OCI-LY3 (cell line): ENCODE measurements around the gene F12.
"Not testable (repeated sequence)": the region's sequence is repeated elsewhere in the genome, so short reads cannot be mapped to it uniquely, and the experiment has no call there.

ENCODE experiments used
- H2AFZ ChIP-seq: fragments of 200-600, 300-600 bp; shearing (Covaris generic); 2 replicates; pipeline ENCODE4 v1.6.0; 2014; ENCODE audit warnings: antibody characterized with exemption, low read depth, low read length
- H3K27ac ChIP-seq: fragments of 200-600, 300-600 bp; sonication (generic); 2 replicates; pipeline ENCODE4 v1.5.1; 2014; ENCODE audit warnings: mild to moderate bottlenecking, low read length, moderate library complexity, mixed read lengths
- H3K27me3 ChIP-seq: fragments of 200-600, 300-600 bp; sonication (generic); 2 replicates; pipeline ENCODE4 v1.6.1; 2014; ENCODE audit warnings: low read depth, low read length, mixed read lengths
- H3K36me3 ChIP-seq: fragments of 200-600, 300-600 bp; sonication (generic); replicated peaks from 2 replicates; pipeline ENCODE3; 2014; ENCODE audit warnings: low read depth, low read length, mixed read lengths
- H3K4me1 ChIP-seq: fragments of 300-600, 200-600 bp; sonication (generic); 2 replicates; pipeline ENCODE4 v1.6.1; 2014; ENCODE audit warnings: low read length, mixed read lengths
- H3K4me2 ChIP-seq: fragments of 200-600, 300-600 bp; sonication (generic); 2 replicates; pipeline ENCODE4 v1.6.1; 2014; ENCODE audit warnings: low read length, mixed read lengths
- H3K4me3 ChIP-seq: fragments of 300-600, 200-600 bp; sonication (generic); 2 replicates; pipeline ENCODE4 v1.5.1; 2014; ENCODE audit warnings: antibody characterized with exemption, mild to moderate bottlenecking, low read length, moderate library complexity
- H3K79me2 ChIP-seq: fragments of 300-600, 200-600 bp; shearing (Covaris generic); 2 replicates; pipeline ENCODE4 v1.6.1; 2014; ENCODE audit warnings: mild to moderate bottlenecking, low read length, mixed read lengths
- H3K9ac ChIP-seq: fragments of 300-600, 200-600 bp; shearing (Covaris generic); 2 replicates; pipeline ENCODE4 v1.6.0; 2014; ENCODE audit warnings: mild to moderate bottlenecking, low read length, moderate library complexity
- H3K9me3 ChIP-seq: fragments of 200-600, 300-600 bp; shearing (Covaris generic); 2 replicates; pipeline ENCODE4 v1.6.1; 2014; ENCODE audit warnings: low read length, mixed read lengths; ENCODE audit not compliant: insufficient read depth
- H4K20me1 ChIP-seq: fragments of 200-600, 300-600 bp; sonication (generic); 2 replicates; pipeline ENCODE4 v1.6.1; 2016; ENCODE audit warnings: low read length, mixed read lengths; ENCODE audit not compliant: insufficient read depth
- EZH2phosphoT487 ChIP-seq: fragments of 200-600 bp; shearing (Covaris generic); IDR thresholded peaks from 2 replicates; pipeline ENCODE4 v1.6.1; 2018; ENCODE audit warnings: antibody characterized with exemption, mixed run types, low read depth
- TF ChIP-seq, protein P1 (sequence below): fragments of 200-600, 300-600 bp; sonication (generic); IDR thresholded peaks from 2 replicates; pipeline ENCODE4 v1.5.1; 2014; ENCODE audit warnings: antibody characterized with exemption, low read length, low read depth

Gene F12

GRCh38 chr5:177425801-177426565 lies 16.6 kb upstream of the F12 start:
- Histone ChIP-seq H3K79me2 (peaks cover 40% of the 10 kb centered on the region), H3K4me3 (peak overlapping the region; percentile 84), H3K27ac (peak overlapping the region; percentile 60), H3K27me3 (no peaks in the 10 kb centered on the region), H3K4me1 (peaks cover 44% of the 10 kb centered on the region), H3K4me2 (peak overlapping the region; percentile 99), H3K36me3 (peaks cover 5% of the 10 kb centered on the region), H3K9ac (peak overlapping the region; percentile 81), H4K20me1 (peaks cover 21% of the 10 kb centered on the region), H2AFZ (peak overlapping the region; percentile 71), H3K9me3 (no peaks in the 10 kb centered on the region)
- no peak for TF ChIP-seq EZH2phosphoT487
- TF ChIP-seq, protein P1, sequence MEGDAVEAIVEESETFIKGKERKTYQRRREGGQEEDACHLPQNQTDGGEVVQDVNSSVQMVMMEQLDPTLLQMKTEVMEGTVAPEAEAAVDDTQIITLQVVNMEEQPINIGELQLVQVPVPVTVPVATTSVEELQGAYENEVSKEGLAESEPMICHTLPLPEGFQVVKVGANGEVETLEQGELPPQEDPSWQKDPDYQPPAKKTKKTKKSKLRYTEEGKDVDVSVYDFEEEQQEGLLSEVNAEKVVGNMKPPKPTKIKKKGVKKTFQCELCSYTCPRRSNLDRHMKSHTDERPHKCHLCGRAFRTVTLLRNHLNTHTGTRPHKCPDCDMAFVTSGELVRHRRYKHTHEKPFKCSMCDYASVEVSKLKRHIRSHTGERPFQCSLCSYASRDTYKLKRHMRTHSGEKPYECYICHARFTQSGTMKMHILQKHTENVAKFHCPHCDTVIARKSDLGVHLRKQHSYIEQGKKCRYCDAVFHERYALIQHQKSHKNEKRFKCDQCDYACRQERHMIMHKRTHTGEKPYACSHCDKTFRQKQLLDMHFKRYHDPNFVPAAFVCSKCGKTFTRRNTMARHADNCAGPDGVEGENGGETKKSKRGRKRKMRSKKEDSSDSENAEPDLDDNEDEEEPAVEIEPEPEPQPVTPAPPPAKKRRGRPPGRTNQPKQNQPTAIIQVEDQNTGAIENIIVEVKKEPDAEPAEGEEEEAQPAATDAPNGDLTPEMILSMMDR = no peak

DNA sequence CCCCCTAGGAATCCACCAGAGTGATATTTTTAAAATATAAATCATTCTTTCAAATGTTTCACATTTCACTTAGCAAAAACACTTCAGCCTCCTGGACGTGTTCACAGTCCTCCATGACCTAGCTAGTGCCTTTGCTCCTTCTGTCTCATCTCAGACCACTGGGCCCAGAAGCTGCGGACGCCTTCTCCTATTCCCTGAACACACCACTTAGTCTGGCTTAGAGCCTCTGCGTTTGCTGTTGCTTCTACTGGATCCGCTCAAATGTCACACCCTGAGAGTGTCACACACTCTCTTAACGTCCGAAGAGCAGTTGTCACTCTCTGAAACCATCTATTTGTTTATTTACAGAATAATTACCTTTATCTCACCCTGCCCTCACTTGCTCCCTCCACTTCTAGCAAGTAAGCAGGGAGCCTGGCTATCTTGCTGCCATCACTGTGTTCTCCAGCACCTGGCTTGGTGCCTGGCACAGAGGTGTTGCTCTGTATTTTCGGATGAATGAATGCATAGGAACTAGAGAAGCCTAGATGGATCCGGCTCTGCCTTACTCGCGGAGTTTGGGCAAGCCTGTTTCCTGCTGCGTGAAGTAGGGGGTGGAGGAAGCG lies 15.9 kb upstream of the F12 start:
- Histone ChIP-seq H4K20me1 (peaks cover 21% of the 10 kb centered on the region), H3K9ac (peak overlapping the region; percentile 81), H3K4me2 (peak overlapping the region; percentile 99), H3K79me2 (peaks cover 38% of the 10 kb centered on the region), H3K4me1 (peaks cover 37% of the 10 kb centered on the region), H3K36me3 (peaks cover 3% of the 10 kb centered on the region), H2AFZ (peak overlapping the region; percentile 71), H3K9me3 (no peaks in the 10 kb centered on the region), H3K27ac (peak overlapping the region; percentile 60), H3K27me3 (no peaks in the 10 kb centered on the region), H3K4me3 (peak overlapping the region; percentile 84)
- TF ChIP-seq, protein P1 = no peak
- TF ChIP-seq EZH2phosphoT487 = no peak

GRCh38 chr5:177423671-177424070 lies 14.3 kb upstream of the F12 start:
- Histone ChIP-seq H3K4me3 (no peak overlapping the region), H3K27ac (no peak overlapping the region), H2AFZ (no peak overlapping the region), H3K9ac (no peak overlapping the region), H3K4me2 (no peak overlapping the region), H3K27me3 (no peaks in the 10 kb centered on the region), H3K9me3 (no peaks in the 10 kb centered on the region), H3K79me2 (peaks cover 21% of the 10 kb centered on the region), H3K36me3 (peaks cover 3% of the 10 kb centered on the region), H4K20me1 (peaks cover 7% of the 10 kb centered on the region; the same call in 1 of the 2 replicates), H3K4me1 (peaks cover 20% of the 10 kb centered on the region)
- no peak for TF ChIP-seq EZH2phosphoT487
- TF ChIP-seq, protein P1 = no peak

GRCh38 chr5:177421062-177421798 lies 11.9 kb upstream of the F12 start:
- Histone ChIP-seq H4K20me1 (no peaks in the 10 kb centered on the region), H3K9ac (no peak overlapping the region), H3K79me2 (no peaks in the 10 kb centered on the region), H2AFZ (no peak overlapping the region), H3K4me1 (peaks cover 6% of the 10 kb centered on the region), H3K9me3 (no peaks in the 10 kb centered on the region), H3K4me2 (no peak overlapping the region), H3K27ac (no peak overlapping the region), H3K27me3 (no peaks in the 10 kb centered on the region), H3K4me3 (no peak overlapping the region), H3K36me3 (no peaks in the 10 kb centered on the region)
- TF ChIP-seq, protein P1 = no peak
- TF ChIP-seq EZH2phosphoT487 = no peak

DNA sequence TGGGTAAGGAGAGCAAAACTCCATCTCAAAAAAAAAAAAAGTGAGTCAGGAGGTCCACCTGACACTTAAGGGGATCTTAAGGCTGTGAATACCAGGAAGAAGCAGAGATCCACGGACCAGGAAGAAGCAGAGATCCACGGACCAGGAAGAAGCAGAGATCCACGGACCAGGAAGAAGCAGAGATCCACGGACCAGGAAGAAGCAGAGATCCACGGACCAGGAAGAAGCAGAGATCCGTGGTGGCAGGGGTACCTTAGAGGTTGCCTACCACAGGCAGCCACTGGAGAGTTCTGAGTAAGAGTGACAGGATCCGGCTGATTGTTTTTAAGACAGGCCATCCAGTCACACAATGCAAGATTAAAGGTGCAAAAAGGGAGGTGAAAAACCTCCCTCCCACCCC lies 11.1 kb upstream of the F12 start:
- not testable (repeated sequence) for H4K20me1 ChIP-seq, H3K9ac ChIP-seq, H3K36me3 ChIP-seq, H3K4me2 ChIP-seq, H3K79me2 ChIP-seq, H3K9me3 ChIP-seq, H2AFZ ChIP-seq, H3K4me1 ChIP-seq, H3K27me3 ChIP-seq, H3K27ac ChIP-seq, H3K4me3 ChIP-seq
